ENCODE data around the gene PCSK9.

PCSK9 gene

GRCh38 chr1:55043011-55043410, 3.7 kb downstream of the PCSK9 start:
- in situ Hi-C loops (cut with MboI; ENCODE audit: low sequenced_read_pairs, unreplicated experiment) = no loop called here
- TF ChIP-seq CTCF (IDR thresholded peaks at IDR 0.05; ENCODE audit: borderline replicate concordance, control extremely low read depth, extremely low read depth, insufficient read depth, missing control alignments) = no peak
- DNase-seq (ENCODE audit: low spot score) = no peak

GRCh38 chr1:55043726-55044125, 4.4 kb downstream of the PCSK9 start:
- in situ Hi-C loops (cut with MboI; ENCODE audit: low sequenced_read_pairs, unreplicated experiment) = no loop called here
- no peak for TF ChIP-seq CTCF (IDR thresholded peaks at IDR 0.05; ENCODE audit: borderline replicate concordance, control extremely low read depth, extremely low read depth, insufficient read depth, missing control alignments)
- DNase-seq (ENCODE audit: low spot score) = no peak

- in situ Hi-C loops (cut with MboI; ENCODE audit: low sequenced_read_pairs, unreplicated experiment) = no loop called here
- TF ChIP-seq CTCF (IDR thresholded peaks at IDR 0.05; ENCODE audit: borderline replicate concordance, control extremely low read depth, extremely low read depth, insufficient read depth, missing control alignments) = no peak
- no peak for DNase-seq (ENCODE audit: low spot score)
These were observed 5.5 kb downstream of the PCSK9 start for GRCh38 chr1:55044617-55045397.

GRCh38 chr1:55045430-55045829, 6.1 kb downstream of the PCSK9 start:
- no peak for DNase-seq (ENCODE audit: low spot score)
- TF ChIP-seq CTCF (IDR thresholded peaks at IDR 0.05; ENCODE audit: borderline replicate concordance, control extremely low read depth, extremely low read depth, insufficient read depth, missing control alignments) = no peak
- in situ Hi-C loops (cut with MboI; ENCODE audit: low sequenced_read_pairs, unreplicated experiment) = no loop called here

GRCh38 chr1:55046871-55047270, 7.5 kb downstream of the PCSK9 start:
- DNase-seq (ENCODE audit: low spot score) = no peak
- no peak for TF ChIP-seq CTCF (IDR thresholded peaks at IDR 0.05; ENCODE audit: borderline replicate concordance, control extremely low read depth, extremely low read depth, insufficient read depth, missing control alignments)
- in situ Hi-C loops (cut with MboI; ENCODE audit: low sequenced_read_pairs, unreplicated experiment) = no loop called here

GRCh38 chr1:55047611-55048010, 8.3 kb downstream of the PCSK9 start:
- DNase-seq (ENCODE audit: low spot score) = no peak
- TF ChIP-seq CTCF (IDR thresholded peaks at IDR 0.05; ENCODE audit: borderline replicate concordance, control extremely low read depth, extremely low read depth, insufficient read depth, missing control alignments) = no peak
- in situ Hi-C loops (cut with MboI; ENCODE audit: low sequenced_read_pairs, unreplicated experiment) = no loop called here
